ENCODE results near the gene SEPTIN5. TPM values are rescaled to one million over a fixed set of nuclear protein-coding genes. Genes with fewer than 3 reads are reported as not detected.

SEPTIN5 gene
- polyA plus RNA-seq, 4 donors = 33.6 to 37.5 (median 34.6) TPM

DNA sequence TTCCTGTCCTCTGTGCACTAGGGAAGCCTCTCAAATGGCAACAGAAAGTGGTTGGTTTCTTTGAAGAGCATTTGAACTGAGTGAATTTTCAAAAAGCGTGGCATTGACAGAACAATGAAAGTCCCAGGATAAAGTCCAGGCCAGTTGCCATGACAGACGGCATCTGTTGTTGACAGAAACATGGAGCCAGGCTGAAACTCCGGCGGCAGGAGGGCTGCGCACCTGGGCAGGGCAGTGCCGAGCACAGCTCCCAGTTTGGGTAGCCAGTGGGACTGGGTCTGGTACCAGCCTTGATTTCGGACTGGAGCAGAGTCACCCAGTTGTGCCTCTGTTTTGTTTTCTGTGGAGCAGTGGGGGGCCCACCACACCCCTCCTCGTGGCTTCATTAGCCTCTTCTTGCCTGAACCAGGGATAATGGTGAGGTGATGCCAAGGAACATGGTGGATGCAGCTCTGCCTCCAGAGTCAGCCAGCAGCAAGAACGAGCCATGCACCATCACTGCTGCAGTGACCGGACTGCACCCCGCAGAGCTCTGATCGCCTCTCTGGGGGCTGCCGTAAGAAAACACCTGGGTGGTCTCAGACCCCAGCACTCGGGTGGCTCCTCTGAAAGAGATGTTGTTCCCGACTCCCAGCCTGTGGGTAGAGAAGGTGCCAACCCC lies 9.8 kb upstream of the SEPTIN5 start:
- no peak for DNase-seq (ENCODE audit: low read depth in 4 of 4, low spot score in 3 of 4)

DNA sequence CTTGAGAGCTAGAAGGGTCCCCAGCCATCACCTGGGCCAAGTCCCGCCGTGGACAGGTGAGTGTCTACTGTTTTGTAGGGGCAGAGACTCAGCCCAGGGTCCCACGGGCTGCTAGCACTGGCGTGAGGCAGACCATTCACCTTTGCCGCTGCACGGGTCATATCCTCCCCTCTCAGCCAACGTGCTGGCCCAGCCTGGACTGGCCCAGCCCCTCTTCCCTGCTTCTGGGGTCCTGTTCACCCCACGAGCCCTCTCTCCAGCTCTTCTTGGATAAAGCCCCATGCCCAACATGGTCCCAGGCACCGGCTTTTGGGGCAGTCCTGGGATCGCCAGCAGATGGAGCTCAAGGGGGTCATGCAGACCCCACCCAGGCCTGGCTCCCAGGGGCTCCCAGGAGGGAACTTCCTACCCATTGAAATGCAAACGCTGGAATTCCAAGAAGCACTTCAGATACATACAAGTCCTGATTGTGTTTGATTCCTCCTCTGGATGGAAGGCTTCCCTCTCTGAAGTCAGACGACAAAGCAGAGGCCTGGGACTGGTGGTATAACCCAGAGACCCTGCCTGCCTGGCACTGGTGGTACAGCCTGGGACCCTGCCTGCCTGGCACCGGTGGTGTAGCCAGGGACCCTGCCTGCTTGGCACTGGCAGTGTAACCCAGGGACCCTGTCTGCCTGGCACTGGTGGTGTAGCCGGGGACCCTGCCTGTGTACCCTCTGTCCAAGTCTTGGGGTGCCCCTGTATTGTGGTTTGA lies 8.9 kb upstream of the SEPTIN5 start:
- no peak for DNase-seq (ENCODE audit: low read depth in 4 of 4, low spot score in 3 of 4)

DNA sequence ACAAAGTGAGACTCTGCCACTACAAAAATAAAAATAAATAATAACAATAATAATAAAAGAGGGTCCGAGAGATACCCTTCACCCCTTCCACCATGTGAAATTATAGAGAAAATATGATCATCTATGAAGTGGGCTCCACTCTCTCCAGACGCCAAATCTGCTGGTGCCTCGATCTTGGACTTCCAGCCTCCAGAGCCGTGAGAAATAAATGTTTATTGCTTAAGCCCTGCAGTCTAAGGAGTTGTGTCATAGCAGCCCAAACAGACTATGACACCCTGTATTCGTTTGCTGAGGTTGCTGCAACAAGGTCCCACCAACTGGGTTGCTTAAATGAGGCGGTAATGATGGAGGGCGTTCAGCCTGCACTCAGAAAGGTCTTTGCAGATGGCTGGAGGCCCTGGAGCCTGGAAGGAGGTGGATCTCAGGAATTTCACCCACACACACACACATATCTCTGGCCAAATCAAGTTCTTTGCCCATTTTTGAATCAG lies 7.6 kb upstream of the SEPTIN5 start:
- DNase-seq (ENCODE audit: low read depth in 4 of 4, low spot score in 3 of 4) = no peak

DNA sequence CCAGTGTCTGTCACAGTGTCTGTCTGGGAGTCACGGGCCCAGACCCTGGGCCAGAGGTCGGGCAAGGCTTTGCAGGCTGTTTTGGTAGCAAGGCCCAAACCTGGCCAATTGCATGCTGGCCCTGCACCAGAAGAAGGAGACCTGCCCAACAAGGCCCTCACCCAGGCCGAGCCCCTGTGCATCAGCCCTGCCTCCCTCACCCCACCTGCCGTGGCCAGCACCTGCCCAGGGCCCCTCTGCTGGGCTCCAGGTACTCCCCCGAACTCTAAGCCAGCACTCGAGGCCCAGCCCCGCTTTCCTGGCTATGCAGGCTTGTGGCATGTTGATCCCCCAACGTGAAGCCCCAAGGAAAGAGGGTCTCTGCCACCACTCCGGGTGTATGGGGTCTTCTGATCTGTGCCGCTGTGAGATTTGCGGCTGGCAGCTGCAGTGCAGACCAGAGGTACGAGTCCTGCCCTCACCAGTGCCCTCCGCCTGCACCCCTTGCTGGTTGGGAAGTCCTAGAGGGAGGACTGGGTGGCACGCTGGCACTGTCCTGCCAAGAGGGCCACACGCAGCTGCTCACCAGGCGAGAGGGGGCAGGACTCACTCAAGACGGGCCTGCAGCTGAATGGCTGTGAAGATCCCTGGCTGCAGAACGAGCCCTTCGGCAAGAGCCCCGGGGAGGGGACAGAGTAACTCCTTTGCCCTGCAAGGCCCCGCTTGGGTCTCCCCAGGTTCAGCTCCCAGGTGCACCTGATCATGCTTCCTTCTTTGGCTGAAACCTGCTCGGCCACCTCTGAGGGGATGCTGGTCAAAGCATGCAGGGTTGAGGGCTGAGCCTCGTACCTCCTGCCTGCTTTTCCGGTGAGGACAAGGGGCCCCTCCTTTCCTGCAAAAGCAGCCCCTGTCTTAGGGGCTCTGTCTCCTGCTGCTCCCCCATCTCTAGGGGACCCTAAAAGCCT lies 6.7 kb upstream of the SEPTIN5 start:
- no peak for DNase-seq (ENCODE audit: low read depth in 4 of 4, low spot score in 3 of 4)

DNA sequence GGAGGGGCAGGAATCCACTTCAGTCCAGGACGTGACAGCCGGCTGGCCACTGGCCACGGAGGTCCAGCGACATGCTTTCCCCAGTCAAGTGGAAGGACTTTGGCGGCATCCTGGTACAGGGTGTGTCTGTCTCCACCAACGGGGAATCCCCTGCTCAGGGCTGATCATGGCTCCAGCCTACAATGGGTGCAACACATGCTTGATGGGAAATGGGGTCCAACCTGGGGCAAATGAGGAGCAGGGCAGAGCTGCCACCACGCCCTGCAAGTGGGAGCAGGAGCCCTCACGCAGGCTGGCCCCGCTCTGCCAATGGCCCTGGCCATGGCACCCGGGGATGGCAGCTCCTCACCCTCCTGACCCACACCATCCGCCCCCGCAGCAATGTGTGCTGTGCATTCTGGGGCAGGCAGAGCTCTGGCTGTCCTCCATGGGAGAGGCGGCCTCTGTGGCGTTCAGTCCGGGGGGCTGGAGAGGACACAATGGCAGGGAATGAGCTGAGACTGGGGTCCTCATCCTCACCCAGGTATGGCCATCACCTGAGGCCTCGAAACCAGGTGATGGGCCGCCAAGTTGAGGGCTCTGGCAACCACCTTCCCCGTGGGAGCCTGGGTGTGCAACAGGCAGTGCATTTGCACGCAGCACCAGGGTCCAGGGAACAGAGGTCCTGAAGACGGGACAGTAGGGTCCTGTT lies 5.8 kb upstream of the SEPTIN5 start:
- DNase-seq (ENCODE audit: low read depth in 4 of 4, low spot score in 3 of 4) = no peak

DNA sequence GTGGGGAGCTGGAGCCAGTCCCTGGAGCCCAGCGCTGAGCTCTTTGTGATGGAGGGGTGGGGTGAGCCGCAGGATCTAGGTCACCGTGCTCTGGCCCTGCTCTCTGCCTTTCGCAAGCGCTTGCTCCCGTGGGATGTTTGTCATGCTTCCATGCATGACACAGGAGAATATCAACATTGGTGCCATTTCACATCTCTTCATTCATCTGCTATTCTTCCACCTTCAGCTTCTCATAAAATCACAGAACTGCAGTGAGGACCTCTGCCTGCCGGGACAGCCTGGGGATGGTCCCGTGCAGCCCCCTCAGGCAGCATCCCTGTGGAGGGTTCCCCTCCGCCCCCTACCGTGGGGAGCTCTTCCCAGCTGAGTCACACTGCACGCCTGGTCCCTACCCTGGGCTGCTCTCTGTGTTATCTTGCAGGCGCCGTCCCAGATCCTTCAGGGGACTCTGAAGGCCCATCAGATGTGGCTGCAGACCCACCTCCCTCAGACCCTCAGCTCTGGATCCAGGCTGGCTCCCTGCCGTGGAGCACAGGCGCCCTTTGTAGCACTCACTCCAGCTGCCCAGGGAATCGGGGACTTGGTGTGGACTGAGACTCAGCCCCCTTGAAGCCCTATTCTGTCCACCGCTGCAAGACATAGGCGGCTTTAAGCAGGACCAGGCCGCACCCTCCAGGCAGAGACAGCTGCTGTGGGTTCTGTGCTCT lies 5.1 kb upstream of the SEPTIN5 start:
- no peak for DNase-seq (ENCODE audit: low read depth in 4 of 4, low spot score in 3 of 4)

DNA sequence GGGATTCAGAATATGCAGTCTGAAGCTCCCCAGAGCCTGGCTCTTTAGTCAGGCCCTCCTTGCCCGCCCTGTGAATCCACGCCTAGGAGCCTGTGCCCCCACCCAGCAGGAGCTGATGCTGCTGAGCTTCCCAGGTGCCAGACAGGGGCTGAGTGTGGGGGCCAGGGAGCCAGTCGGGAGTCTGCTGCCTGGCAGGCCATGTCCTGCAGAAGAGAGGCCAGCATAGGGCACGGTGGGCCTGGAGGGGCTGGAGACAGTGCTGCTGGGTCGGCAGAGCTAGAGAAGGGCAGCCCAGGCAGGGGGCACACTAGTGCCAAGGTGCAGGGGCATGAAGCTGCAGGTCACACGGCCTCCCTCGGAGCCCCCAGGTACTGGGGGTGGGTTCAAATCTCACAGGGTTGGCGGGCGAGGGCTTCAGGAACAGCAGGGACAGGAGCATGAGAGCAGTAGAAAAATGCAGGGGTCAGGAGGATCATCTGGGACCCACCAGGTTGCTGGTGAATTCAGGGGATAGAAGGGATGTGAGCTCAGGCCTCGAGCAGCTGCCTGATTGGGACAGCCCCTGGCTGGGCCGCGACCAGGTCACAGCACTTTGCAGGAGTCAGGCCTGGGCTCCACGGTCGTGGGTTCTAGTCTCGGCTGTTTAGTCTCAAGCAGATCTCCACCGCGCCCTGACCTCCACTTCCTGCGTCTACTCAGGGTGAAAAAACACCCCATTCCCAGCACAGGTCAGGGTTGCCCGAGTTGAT lies 4.1 kb upstream of the SEPTIN5 start:
- DNase-seq (ENCODE audit: low read depth in 4 of 4, low spot score in 3 of 4) = no peak

DNA sequence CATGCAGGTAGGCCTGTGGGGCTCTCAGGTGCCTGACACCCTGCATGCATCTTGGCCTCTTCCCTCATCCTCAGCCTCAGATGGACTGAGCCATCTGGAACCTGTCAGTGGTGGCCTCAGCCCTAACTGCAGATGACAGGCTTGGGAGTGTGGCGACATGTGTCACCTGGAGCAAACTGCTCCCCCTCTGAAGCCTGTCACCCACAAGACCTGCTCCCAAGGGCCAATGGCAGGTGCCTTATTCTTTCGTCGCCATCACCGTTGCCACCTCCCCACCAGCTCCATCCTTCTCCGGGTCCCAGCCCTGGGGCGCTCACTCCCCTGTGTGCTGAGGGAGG lies 3.6 kb upstream of the SEPTIN5 start:
- DNase-seq (ENCODE audit: low read depth in 4 of 4, low spot score in 3 of 4) = no peak

DNA sequence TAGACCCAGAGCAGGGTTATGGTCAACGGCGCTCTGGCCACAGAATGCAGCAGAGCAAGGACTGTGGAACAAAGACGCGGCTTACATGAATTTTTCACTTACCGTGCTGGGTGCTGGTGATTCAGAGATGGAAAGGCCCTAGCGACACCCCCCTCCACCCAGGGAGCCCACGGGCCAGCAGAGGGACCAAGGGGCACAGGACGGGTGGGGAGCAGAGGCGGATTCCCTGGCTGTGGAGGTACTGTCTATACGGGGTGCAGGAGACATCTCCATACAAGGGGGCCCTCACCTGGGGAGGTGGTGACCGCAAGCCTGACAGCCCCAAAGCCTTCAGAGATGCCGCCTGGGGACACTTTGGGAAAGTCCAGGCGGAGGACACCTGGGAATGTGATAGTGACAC lies 1.1 kb upstream of the SEPTIN5 start:
- DNase-seq (ENCODE audit: low read depth in 4 of 4, low spot score in 3 of 4) = no peak

DNA sequence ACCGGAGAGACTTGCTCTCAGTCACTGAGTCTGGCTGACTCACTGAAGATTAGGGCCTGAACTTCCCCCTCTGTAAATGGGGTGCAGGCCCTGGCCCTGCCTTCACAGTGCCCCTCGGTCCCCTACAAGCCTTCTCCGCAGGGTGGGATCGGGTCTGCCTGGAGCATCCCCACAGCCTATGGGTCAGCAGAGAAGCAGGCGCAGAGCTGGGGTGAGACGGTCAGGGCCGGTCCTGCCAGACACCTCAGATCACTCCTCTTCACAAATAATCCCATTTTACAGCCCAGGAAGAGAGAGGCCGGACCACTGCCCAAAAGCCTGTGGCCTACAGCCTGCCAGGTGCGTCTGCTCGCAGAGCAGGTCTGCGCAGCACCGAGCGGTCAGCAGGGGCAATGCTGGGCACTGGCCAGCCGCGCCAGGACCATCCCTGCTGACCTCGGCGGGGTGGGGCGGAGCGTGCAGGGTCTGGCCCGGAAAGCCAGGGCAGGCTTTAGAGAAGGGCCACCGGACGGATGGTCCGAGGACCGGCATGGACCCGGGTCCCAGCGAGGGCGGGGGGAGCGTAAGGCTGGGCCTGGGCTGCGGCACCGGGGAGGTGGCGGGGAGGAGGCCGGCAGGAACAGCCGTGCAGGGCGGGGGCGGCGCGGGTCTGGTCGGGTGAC lies 522 bp upstream of the SEPTIN5 start:
- DNase-seq (ENCODE audit: low read depth in 4 of 4, low spot score in 3 of 4) = no peak

DNA sequence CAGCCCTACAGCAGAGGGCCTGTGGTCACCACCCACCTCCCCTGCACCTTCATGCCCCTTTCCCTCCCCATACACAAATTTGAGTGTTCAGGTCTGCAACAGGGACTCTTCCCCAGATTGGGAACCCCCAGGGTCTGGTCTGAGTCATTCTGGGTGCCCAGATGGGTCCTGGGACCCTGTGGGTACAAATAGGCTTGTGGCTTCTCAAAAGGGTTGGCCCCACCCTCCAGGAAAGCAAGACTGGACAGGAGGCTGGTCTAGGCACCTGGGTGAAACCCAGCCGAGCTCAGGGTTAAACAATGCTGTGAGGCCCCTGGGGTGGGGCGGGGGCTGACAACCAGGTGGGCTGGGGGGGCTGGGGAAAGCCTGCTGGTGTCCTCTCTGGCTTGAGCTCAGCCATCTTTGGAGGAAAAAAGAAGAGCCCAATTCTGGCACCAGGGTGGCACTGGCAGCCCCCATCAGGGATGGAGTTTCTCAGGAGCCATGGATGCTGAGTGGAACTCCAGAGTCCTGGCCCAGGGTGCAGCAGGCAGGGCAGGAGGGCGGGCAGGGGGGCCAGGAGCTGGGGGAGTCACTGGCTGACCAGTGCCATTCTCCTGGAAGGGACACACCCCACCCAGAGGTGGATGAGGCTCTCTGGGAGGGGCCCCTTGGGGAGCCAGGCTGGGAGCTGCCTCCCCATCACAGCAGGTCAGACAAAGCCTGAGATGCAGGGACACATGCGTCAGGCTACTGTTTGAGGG lies 1.1 kb downstream of the SEPTIN5 start:
- no peak for DNase-seq (ENCODE audit: low read depth in 4 of 4, low spot score in 3 of 4)

DNA sequence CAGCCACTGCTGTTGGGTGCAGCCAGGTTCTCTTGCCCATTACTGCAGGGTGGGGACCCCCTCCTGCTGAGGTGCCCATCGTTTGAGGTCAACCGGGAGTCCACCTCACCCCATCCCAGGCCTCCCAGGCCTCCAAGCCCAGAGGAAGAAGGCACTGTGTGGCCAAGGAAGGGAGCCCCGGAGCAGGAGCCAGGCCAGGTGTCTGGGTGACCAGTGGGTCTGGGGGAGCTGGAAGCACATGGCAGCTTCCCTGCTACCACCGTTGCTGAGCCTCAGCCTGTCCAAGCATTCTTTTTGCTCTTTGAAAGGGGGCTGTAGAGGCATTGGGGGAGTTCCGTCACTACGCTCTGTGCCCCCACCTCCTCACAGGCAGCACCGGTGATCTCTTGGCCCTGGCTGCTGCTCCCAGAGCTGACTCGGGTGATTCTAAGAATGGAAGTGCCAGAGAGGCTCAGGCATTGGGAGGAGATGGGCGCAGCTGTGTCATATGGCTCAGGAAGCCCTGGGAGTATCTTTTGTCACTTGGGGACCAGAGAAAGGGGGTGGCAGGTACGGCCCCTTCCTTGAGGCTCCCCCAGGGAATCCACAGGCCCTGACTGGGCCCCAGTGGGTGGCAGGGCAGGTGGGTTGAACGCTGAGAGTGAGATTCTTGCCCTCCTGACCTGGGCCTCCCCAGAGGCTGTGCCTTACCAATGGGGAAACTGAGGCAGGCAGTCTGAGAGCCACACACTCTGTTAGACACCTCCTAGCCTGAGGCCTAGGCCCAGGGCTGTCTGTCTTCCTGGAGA lies 1.9 kb downstream of the SEPTIN5 start:
- DNase-seq (ENCODE audit: low read depth in 4 of 4, low spot score in 3 of 4) = no peak

DNA sequence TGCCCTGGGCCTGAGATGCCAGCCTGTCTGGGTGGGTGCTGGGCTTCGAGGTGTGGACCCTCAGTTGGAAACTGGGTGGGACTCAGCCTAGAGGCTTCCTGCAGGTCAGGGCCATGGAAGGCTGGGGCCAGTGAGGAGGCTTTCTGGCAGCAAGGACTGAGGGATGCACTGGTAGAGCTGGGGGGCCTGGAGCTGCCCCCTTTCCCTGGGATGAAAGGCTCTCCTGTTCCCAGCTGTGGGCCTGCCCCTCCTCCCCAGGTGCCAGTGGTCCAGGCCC lies 2.5 kb downstream of the SEPTIN5 start:
- no peak for DNase-seq (ENCODE audit: low read depth in 4 of 4, low spot score in 3 of 4)

DNA sequence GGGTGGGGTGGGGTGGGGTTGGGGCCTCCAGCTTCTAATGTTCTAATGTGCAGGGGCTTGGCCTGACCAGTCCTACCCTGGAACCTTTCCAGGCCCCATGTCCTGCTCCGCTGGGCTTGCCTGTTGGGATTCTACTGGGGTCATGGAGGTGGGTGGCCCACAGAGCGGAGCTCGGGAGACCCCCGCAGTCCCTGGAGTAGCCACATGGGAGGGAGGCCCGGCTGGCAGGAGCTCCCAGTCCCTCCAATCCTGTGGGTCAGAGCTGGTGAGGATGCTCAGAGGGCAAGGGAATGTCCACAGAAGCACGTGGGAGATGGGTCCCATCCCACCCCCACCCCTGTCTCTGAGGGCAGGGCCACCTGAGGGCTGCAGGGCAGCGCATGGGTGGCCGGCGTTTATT lies 2.9 kb downstream of the SEPTIN5 start:
- no peak for DNase-seq (ENCODE audit: low read depth in 4 of 4, low spot score in 3 of 4)

DNA sequence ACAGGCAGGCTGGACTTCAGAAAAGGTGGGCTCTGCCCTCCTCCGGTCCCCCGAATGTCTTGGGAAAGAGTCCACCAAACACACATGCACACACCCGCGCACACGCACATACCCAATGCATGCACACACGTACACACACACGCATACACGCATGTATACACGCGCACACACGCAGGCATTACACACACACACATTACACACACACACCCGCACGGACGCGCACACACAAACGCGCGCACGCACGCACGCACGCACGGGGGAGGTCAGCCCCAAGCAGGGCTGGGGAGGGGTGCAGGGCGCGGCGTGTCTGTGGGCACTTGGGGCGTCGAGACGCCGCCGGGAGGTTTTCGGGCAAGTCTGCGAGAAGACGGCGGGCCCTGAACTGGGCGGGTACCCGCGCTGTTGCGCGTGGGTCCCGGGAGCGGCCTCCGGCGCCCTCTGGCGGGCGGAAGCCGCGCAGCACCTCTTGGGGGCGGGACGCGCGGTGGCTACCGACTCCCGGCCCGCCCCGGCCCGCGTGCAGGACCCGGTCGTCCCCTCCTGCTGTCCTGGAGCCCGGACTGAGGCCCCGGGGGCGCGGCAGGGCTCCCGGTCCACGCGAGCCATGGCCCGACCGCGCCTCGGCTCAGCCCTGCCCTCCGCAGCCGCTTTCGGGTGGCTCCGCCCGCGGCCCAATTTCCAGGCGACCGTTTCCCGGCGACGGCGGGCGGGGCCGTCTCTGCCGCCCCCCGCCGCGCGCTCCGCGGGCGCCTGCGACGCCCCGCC lies 3.6 kb downstream of the SEPTIN5 start:
- DNase-seq (ENCODE audit: low read depth in 4 of 4, low spot score in 3 of 4) = peak in 3 of 4 donors; percentile 54 to 73 (median 54)

DNA sequence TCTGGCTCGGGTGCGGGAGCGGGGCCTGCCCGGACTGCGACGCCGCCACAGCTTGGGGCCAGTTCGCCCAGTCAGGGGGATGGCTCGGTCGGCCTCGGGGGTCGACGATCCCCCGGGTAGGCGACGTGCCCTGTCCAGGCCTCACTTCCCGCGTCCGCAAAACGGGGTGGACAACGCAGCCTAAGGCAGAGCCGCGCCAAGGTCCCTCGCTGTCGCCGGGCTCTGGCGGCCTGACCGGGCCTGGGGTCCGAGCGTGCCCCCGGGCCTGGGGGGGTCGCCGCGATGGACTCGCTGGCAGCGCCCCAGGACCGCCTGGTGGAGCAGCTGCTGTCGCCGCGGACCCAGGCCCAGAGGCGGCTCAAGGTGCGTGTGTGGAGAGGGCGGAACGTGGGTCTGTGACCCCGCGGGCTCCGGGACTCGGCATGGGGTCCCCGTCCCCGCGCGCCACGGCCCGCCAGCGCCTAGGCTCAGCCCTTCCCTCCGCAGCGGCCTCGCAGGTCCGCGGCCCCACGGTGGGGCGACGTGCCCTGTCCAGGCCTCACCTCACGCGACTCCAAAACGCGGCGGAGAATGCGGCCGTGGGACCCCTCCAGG lies 4.2 kb downstream of the SEPTIN5 start:
- no peak for DNase-seq (ENCODE audit: low read depth in 4 of 4, low spot score in 3 of 4)

All from right renal pelvis (tissue), 4 donors.